Kidney (tissue), 14 donors: ENCODE measurements around the gene ZNF81. TPM values are rescaled to one million over a fixed set of nuclear protein-coding genes. Genes with fewer than 3 reads are reported as not detected.

Experiments
- DNase-seq, 5 donors: peaks; one replicate each; pipeline ENCODE4 v3.0.0-alpha.2; 2013 to 2020
- FAIRE-seq: peaks from 2 replicates; lab custom pipeline; 2012; peaks lifted over from hg19 to GRCh38; lab: Jason Lieb, UNC
- H3K27ac ChIP-seq, 2 donors: one replicate each; pipeline ENCODE4 v1.7.0; 2013; ENCODE audit warnings: low read depth in 2 of 2, low read length in 2 of 2, inconsistent platforms in 1 of 2
- H3K27me3 ChIP-seq: one replicate; pipeline ENCODE4 v1.7.1; 2013; ENCODE audit warnings: low read length, inconsistent platforms; ENCODE audit not compliant: control insufficient read depth, insufficient read depth
- H3K36me3 ChIP-seq, 3 donors: one replicate each; pipeline versions ENCODE4 v1.7.0 to v1.7.1; 2013; ENCODE audit warnings: low read length in 3 of 3, control low read depth in 1 of 3, inconsistent platforms in 1 of 3; ENCODE audit not compliant: insufficient read depth in 3 of 3, control insufficient read depth in 2 of 3
- H3K4me1 ChIP-seq, 3 donors: one replicate each; pipeline versions ENCODE4 v1.7.0 to v1.7.1; 2013; ENCODE audit warnings: low read length in 3 of 3, inconsistent platforms in 1 of 3, low read depth in 1 of 3; ENCODE audit not compliant: control insufficient read depth in 2 of 3, insufficient read depth in 2 of 3
- H3K4me3 ChIP-seq, 3 donors: one replicate each; pipeline versions ENCODE4 v1.7.0 to v1.8.1; 2013; ENCODE audit warnings: low read length in 3 of 3, control low read depth in 1 of 3, inconsistent platforms in 1 of 3
- H3K9ac ChIP-seq, 3 donors: one replicate each; pipeline versions ENCODE4 v1.7.0 to v1.7.1; 2013; ENCODE audit warnings: low read length in 3 of 3, control low read depth in 1 of 3, inconsistent platforms in 1 of 3
- H3K9me3 ChIP-seq, 3 donors: one replicate each; pipeline versions ENCODE4 v1.7.0 to v1.7.1; 2013; ENCODE audit warnings: low read length in 3 of 3, control low read depth in 1 of 3, inconsistent platforms in 1 of 3; ENCODE audit not compliant: control insufficient read depth in 2 of 3, insufficient read depth in 1 of 3
- intact Hi-C: fragments of 100-400 bp; cut with DNase I; formaldehyde crosslinking; loops from one replicate; pipeline ENCODE4 v1.11.1; 2022
- polyA plus RNA-seq: library from polyadenylated mRNA; stranded (reverse); fragments of 350-450 nt; fragmentation: Illumina TruSeq; extraction: RNeasy Lipid Tissue Mini Kit (QIAGEN cat#74804); gene quantifications from one replicate; pipeline ENCODE4 v1.2.3, GENCODE V29; 2014; ENCODE audit warnings: low read depth, low replicate concordance; ENCODE audit not compliant: insufficient read depth
- total RNA-seq: library from RNA; stranded (reverse); fragmentation: NEBNext Ultra II Directional; extraction: Animal tissue kit (Norgen Biotek cat#: 25700); gene quantifications from one replicate; pipeline ENCODE4 v1.2.1, GENCODE V29; 2021
- TF ChIP-seq, protein P1 (sequence below): IDR thresholded peaks from 3 replicates; pipeline ENCODE4 v1.5.1; 2012; ENCODE audit warnings: mild to moderate bottlenecking, moderate library complexity, borderline replicate concordance; ENCODE audit not compliant: insufficient read depth; ENCODE audit errors: extremely low read depth
- donor health status: control.
- donor health status: control.
- donor health status: control.
- donor health status: control.
- donor health status: control.
- donor health status: DM: yes; HTN: yes; CAD: no.
- donor health status: Normal renal cell carcinoma (clear cell type).

Gene ZNF81
- total and polyA plus RNA-seq, 2 donors from 2014 or later: 2.5 to 16.1 TPM

DNA sequence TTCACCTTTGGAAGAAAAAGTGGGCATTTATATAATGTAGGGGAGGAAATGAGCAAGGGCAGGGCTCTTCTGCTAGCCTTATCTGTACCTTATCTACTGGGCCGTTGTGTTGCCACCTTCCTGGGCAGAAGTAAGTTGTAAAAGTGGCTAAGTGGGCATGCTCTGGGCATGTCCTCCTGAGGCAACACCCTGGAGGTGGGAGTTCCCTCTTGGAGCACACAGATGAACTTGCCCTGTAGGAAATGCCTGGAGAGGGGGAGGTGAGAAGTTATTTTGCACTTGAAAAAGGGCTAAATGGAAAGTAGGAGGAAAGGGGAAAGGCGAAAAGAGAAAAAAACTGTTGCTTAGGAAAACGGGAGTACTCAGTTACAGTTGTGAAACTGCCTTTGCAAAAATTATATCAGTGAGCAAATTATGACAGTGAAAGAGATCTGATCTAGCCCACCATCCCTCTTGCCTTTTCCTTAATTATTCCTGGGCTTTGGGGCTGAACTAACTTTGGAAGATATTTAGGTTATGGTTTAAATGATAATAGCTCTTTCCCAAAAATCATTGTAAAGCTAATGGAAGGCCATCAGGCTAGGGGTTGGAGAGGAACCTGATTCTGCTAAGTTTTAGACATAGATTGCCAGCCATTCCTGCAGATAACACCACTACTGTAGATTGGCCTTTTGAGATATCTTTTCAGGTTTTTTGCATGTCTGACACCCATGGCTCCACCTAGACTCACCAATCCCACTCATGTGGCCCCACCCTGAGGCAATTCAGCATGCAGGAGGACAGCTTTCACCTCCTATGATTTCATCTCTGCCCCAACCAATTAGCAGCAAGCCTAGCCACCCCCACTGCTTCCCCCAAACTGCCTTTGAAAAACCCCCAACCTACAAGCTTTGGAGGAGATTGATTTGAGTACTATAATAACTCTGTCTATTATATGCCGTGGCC lies 20.5 kb upstream of the ZNF81 start:
- Histone ChIP-seq H3K27me3 (no peaks in the 10 kb centered on the region), H3K4me1 (no peaks in the 10 kb centered on the region), H3K27ac (no peak overlapping the region), H3K9me3 (no peaks in the 10 kb centered on the region), H3K36me3 (no peaks in the 10 kb centered on the region), H3K4me3 (no peak overlapping the region), H3K9ac (no peak overlapping the region)
- DNase-seq (no peak), FAIRE-seq (no peak)
- TF ChIP-seq, protein P1, sequence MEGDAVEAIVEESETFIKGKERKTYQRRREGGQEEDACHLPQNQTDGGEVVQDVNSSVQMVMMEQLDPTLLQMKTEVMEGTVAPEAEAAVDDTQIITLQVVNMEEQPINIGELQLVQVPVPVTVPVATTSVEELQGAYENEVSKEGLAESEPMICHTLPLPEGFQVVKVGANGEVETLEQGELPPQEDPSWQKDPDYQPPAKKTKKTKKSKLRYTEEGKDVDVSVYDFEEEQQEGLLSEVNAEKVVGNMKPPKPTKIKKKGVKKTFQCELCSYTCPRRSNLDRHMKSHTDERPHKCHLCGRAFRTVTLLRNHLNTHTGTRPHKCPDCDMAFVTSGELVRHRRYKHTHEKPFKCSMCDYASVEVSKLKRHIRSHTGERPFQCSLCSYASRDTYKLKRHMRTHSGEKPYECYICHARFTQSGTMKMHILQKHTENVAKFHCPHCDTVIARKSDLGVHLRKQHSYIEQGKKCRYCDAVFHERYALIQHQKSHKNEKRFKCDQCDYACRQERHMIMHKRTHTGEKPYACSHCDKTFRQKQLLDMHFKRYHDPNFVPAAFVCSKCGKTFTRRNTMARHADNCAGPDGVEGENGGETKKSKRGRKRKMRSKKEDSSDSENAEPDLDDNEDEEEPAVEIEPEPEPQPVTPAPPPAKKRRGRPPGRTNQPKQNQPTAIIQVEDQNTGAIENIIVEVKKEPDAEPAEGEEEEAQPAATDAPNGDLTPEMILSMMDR: no peak
- intact Hi-C loops: no loop called here

DNA sequence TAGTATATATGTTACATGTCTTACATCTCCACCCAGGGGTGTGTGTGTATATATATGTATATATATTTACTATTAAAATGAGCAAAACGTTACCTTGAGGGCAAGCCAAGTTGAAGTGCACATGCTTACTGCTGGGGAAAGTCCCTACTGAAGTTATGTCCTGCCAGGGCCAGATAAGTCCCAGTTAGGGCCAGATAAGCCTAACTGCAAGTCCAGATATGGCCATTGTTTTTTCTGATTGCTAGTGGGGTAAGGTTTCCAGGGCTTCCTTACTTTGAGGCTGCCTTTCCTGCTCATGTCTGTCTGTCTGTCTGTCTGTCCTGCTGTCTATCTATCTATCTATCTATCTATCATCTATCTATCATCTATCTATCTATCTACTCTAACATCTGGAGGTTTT lies 19.3 kb upstream of the ZNF81 start:
- no peak for FAIRE-seq
- Histone ChIP-seq H3K27ac (no peak overlapping the region), H3K9me3 (no peaks in the 10 kb centered on the region), H3K9ac (no peak overlapping the region), H3K4me1 (no peaks in the 10 kb centered on the region), H3K36me3 (no peaks in the 10 kb centered on the region), H3K27me3 (no peaks in the 10 kb centered on the region), H3K4me3 (no peak overlapping the region)
- TF ChIP-seq, protein P1: no peak
- DNase-seq: no peak
- intact Hi-C loops: no loop called here

GRCh38 chrX:47817897-47818296 lies 18.8 kb upstream of the ZNF81 start:
- H3K9me3 ChIP-seq: no peaks in the 10 kb centered on the region
- TF ChIP-seq, protein P1: no peak
- H3K9ac ChIP-seq: no peak overlapping the region
- H3K27ac ChIP-seq: no peak overlapping the region
- no peak overlapping the region for H3K4me3 ChIP-seq
- intact Hi-C loops: no loop called here
- FAIRE-seq: no peak
- H3K36me3 ChIP-seq: no peaks in the 10 kb centered on the region
- no peak for DNase-seq
- no peaks in the 10 kb centered on the region for H3K4me1 ChIP-seq
- H3K27me3 ChIP-seq: no peaks in the 10 kb centered on the region
